Activated CD4-positive, alpha-beta memory T cell treated with anti-CD3 and anti-CD28 coated beads, Interleukin-2, amount 10 ng/mL, durations not matched to agents 7 days and 5 days (primary cell): ENCODE results near the gene SMDT1. TPM values are rescaled to one million over a fixed set of nuclear protein-coding genes. Genes with fewer than 3 reads are reported as not detected.

Source experiments
- CTCF ChIA-PET: fragments of 350-600 bp; sonication (Branson Sonifier 250); formaldehyde crosslinking; loops from one replicate; lab custom pipeline; 2021; ENCODE audit warnings: antibody characterized with exemption, inconsistent platforms; lab: Charles Lee
- POLR2A ChIA-PET: fragments of 350-600 bp; sonication (Branson Sonifier 250); formaldehyde crosslinking; loops from one replicate; lab custom pipeline; 2021; ENCODE audit warnings: antibody characterized with exemption; lab: Charles Lee
- DNase-seq: peaks from one replicate; pipeline ENCODE4 v3.0.0-alpha.2; 2020
- H3K27ac Mint-ChIP-seq: one replicate; pipeline ENCODE4 v1.8.0; 2021; ENCODE audit warnings: mild to moderate bottlenecking, mixed read lengths
- H3K27me3 Mint-ChIP-seq: one replicate; pipeline ENCODE4 v1.8.0; 2021; ENCODE audit warnings: mixed read lengths
- H3K36me3 Mint-ChIP-seq: one replicate; pipeline ENCODE4 v1.8.0; 2021; ENCODE audit warnings: low read depth, mixed read lengths
- H3K4me1 Mint-ChIP-seq: one replicate; pipeline ENCODE4 v1.8.0; 2021; ENCODE audit warnings: mixed read lengths
- H3K4me3 Mint-ChIP-seq: one replicate; pipeline ENCODE4 v1.8.0; 2021; ENCODE audit warnings: mild to moderate bottlenecking, mixed read lengths
- H3K9me3 Mint-ChIP-seq: one replicate; pipeline ENCODE4 v1.8.0; 2021; ENCODE audit warnings: mixed read lengths
- total RNA-seq, 2 experiments: library from RNA; stranded (reverse); gene quantifications; one replicate each; pipeline ENCODE4 v1.2.3, GENCODE V29; 2021

SMDT1 gene
- total RNA-seq, 2 experiments from 2014 or later = 92.7 to 98.1 TPM

GRCh38 chr22:42074132-42074811 lies 5.2 kb upstream of the SMDT1 start, which contains the start of gene PHETA2:
Gene PHETA2 (plus strand): TSS chr22:42074248. CDS start chr22:42077294, 3,046 bp downstream.
- H3K4me1 Mint-ChIP-seq = peaks cover 51% of the 10 kb centered on the region
- H3K27me3 Mint-ChIP-seq = no peaks in the 10 kb centered on the region
- H3K36me3 Mint-ChIP-seq = peaks cover 7% of the 10 kb centered on the region
- H3K27ac Mint-ChIP-seq = peak within 1 kb of the TSS; percentile 58
- DNase-seq = peak; percentile 70
- ChIA-PET POLR2A (interaction anchor here (1.0 kb wide), 1 partner anchor 16 kb away, joined by 3 read pairs; the partner anchor contains the start of gene NDUFA6), CTCF (no interaction called here)
- peak within 1 kb of the TSS; percentile 65 for H3K4me3 Mint-ChIP-seq
- H3K9me3 Mint-ChIP-seq = no peaks in the 10 kb centered on the region

GRCh38 chr22:42074846-42075676 lies 4.4 kb upstream of the SMDT1 start:
- Mint-ChIP-seq H3K27me3 (no peaks in the 10 kb centered on the region), H3K36me3 (peaks cover 8% of the 10 kb centered on the region), H3K4me3 (peak overlapping the region; percentile 31), H3K9me3 (no peaks in the 10 kb centered on the region), H3K27ac (peak overlapping the region; percentile 44), H3K4me1 (peaks cover 48% of the 10 kb centered on the region)
- ChIA-PET CTCF (interaction anchor here (1.0 kb wide), 1 partner anchor 16 kb away, joined by 6 read pairs; the partner anchor contains the start of gene NDUFA6), POLR2A (interaction anchor here (0.6 to 2.1 kb wide), 5 partner anchors 15 to 590 kb away, joined by 3 to 22 read pairs (median 4); partner anchors contain the start of genes CENPM, NDUFA6 and WBP2NL)
- peak; percentile 14 for DNase-seq

GRCh38 chr22:42076764-42077485 lies 2.6 kb upstream of the SMDT1 start:
- peaks cover 48% of the 10 kb centered on the region for H3K4me1 Mint-ChIP-seq
- peaks cover 18% of the 10 kb centered on the region for H3K36me3 Mint-ChIP-seq
- ChIA-PET CTCF (no interaction called here), POLR2A (interaction anchor here (1.3 to 5.7 kb wide), 3 partner anchors 13 to 131 kb away, joined by 5 to 185 read pairs (median 22); partner anchors contain the start of genes CENPM and NDUFA6)
- H3K9me3 Mint-ChIP-seq = no peaks in the 10 kb centered on the region
- H3K27ac Mint-ChIP-seq = no peak overlapping the region
- H3K4me3 Mint-ChIP-seq = no peak overlapping the region
- H3K27me3 Mint-ChIP-seq = no peaks in the 10 kb centered on the region
- DNase-seq = peak; percentile 4

- H3K27me3 Mint-ChIP-seq = no peaks in the 10 kb centered on the region
- H3K27ac Mint-ChIP-seq = peak overlapping the region; percentile 92
- peaks cover 25% of the 10 kb centered on the region for H3K36me3 Mint-ChIP-seq
- ChIA-PET POLR2A (interaction anchor here (3.7 to 5.7 kb wide), 2 partner anchors 8 to 12 kb away, joined by 77 to 185 read pairs; partner anchors contain the start of genes NAGA and NDUFA6), CTCF (interaction anchor here (4.1 kb wide), 1 partner anchor 13 kb away, joined by 35 read pairs; the partner anchor contains the start of gene NDUFA6)
- no peaks in the 10 kb centered on the region for H3K9me3 Mint-ChIP-seq
- no peak overlapping the region for H3K4me3 Mint-ChIP-seq
- DNase-seq = no peak
- H3K4me1 Mint-ChIP-seq = peaks cover 51% of the 10 kb centered on the region
Observed at GRCh38 chr22:42077486-42078125, 1.9 kb upstream of the SMDT1 start.

- no peak for DNase-seq
- Mint-ChIP-seq H3K4me3 (peak overlapping the region; percentile 95), H3K36me3 (peaks cover 30% of the 10 kb centered on the region), H3K9me3 (no peaks in the 10 kb centered on the region), H3K27ac (peak overlapping the region; percentile 92), H3K4me1 (peaks cover 44% of the 10 kb centered on the region), H3K27me3 (no peaks in the 10 kb centered on the region)
- CTCF ChIA-PET = interaction anchor here (1.1 to 4.1 kb wide), 2 partner anchors 12 to 366 kb away, joined by 3 to 35 read pairs; partner anchors contain the start of gene NDUFA6
- POLR2A ChIA-PET = interaction anchor here (0.9 to 5.7 kb wide), 20 partner anchors 9 to 412 kb away, joined by 3 to 185 read pairs (median 6); partner anchors contain the start of genes CCDC134, CENPM, NAGA and NDUFA6
Observed at GRCh38 chr22:42078469-42079318, 806 bp upstream of the SMDT1 start.

- no peaks in the 10 kb centered on the region for H3K27me3 Mint-ChIP-seq
- POLR2A ChIA-PET = interaction anchor here (0.7 to 5.7 kb wide), 22 partner anchors 9 to 459 kb away, joined by 3 to 185 read pairs (median 5); partner anchors contain the start of genes CCDC134, CENPM, NAGA and NDUFA6
- H3K36me3 Mint-ChIP-seq = peaks cover 42% of the 10 kb centered on the region
- H3K9me3 Mint-ChIP-seq = no peaks in the 10 kb centered on the region
- peak; percentile 31 for DNase-seq
- CTCF ChIA-PET = interaction anchor here (1.3 to 4.1 kb wide), 4 partner anchors 9 to 365 kb away, joined by 4 to 35 read pairs (median 4); partner anchors contain the start of gene NDUFA6
- H3K27ac Mint-ChIP-seq = peak overlapping the region; percentile 92
- peak overlapping the region; percentile 95 for H3K4me3 Mint-ChIP-seq
- peaks cover 36% of the 10 kb centered on the region for H3K4me1 Mint-ChIP-seq
Observed at GRCh38 chr22:42080287-42080686, 787 bp downstream of the SMDT1 start.

- ChIA-PET CTCF (no interaction called here), POLR2A (no interaction called here)
- H3K9me3 Mint-ChIP-seq = no peaks in the 10 kb centered on the region
- H3K27me3 Mint-ChIP-seq = no peaks in the 10 kb centered on the region
- H3K36me3 Mint-ChIP-seq = peaks cover 60% of the 10 kb centered on the region
- no peak overlapping the region for H3K27ac Mint-ChIP-seq
- no peak overlapping the region for H3K4me3 Mint-ChIP-seq
- H3K4me1 Mint-ChIP-seq = peaks cover 44% of the 10 kb centered on the region
- DNase-seq = no peak
Observed at GRCh38 chr22:42083119-42083518, 3.6 kb downstream of the SMDT1 start.

- CTCF ChIA-PET = no interaction called here
- Mint-ChIP-seq H3K27me3 (no peaks in the 10 kb centered on the region), H3K4me3 (no peak overlapping the region), H3K9me3 (peaks cover 9% of the 10 kb centered on the region), H3K27ac (no peak overlapping the region), H3K36me3 (peaks cover 72% of the 10 kb centered on the region), H3K4me1 (peaks cover 45% of the 10 kb centered on the region)
- DNase-seq = no peak
- POLR2A ChIA-PET = interaction anchor here (0.6 to 1.4 kb wide), 2 partner anchors 34 to 138 kb away, joined by 3 read pairs; partner anchors contain the start of gene CENPM
Observed at GRCh38 chr22:42084874-42085273, 5.4 kb downstream of the SMDT1 start.

GRCh38 chr22:42086051-42086450 lies 6.6 kb downstream of the SMDT1 start:
- DNase-seq = no peak
- no peak overlapping the region for H3K27ac Mint-ChIP-seq
- peaks cover 73% of the 10 kb centered on the region for H3K36me3 Mint-ChIP-seq
- POLR2A ChIA-PET = interaction anchor here (1.4 kb wide), 1 partner anchor 139 kb away, joined by 3 read pairs; the partner anchor contains the start of gene CENPM
- H3K4me1 Mint-ChIP-seq = peaks cover 40% of the 10 kb centered on the region
- CTCF ChIA-PET = no interaction called here
- H3K27me3 Mint-ChIP-seq = no peaks in the 10 kb centered on the region
- H3K4me3 Mint-ChIP-seq = no peak overlapping the region
- peaks cover 10% of the 10 kb centered on the region for H3K9me3 Mint-ChIP-seq

GRCh38 chr22:42090596-42091454 lies 11.3 kb downstream of the SMDT1 start, which contains the start of gene NDUFA6:
Gene NDUFA6 (minus strand): TSS chr22:42090772. CDS start chr22:42090744, 28 bp downstream.
- Mint-ChIP-seq H3K36me3 (peaks cover 36% of the 10 kb centered on the region), H3K4me3 (peak within 1 kb of the TSS; percentile 99), H3K27me3 (no peaks in the 10 kb centered on the region), H3K27ac (peak within 1 kb of the TSS; percentile 99), H3K9me3 (peaks cover 10% of the 10 kb centered on the region), H3K4me1 (peaks cover 31% of the 10 kb centered on the region)
- ChIA-PET POLR2A (interaction anchor here (0.5 to 4.9 kb wide), 51 partner anchors 9 to 805 kb away, joined by 3 to 185 read pairs (median 5); partner anchors contain the start of genes CCDC134, CENPM, MEI1 and NAGA), CTCF (interaction anchor here (0.7 to 4.2 kb wide), 40 partner anchors 8 to 394 kb away, joined by 3 to 47 read pairs (median 5); partner anchors contain the start of genes CENPM, NAGA, SEPTIN3 and SMDT1)
- peak; percentile 99 for DNase-seq
